ENCODE results near the gene PAGE5. TPM values are rescaled to one million over a fixed set of nuclear protein-coding genes. Genes with fewer than 3 reads are reported as not detected.

PAGE5 gene
- total RNA-seq, 2 experiments from 2014 or later, result not detected

GRCh38 chrX:55201930-55202579, 18.1 kb upstream of the PAGE5 start:
- H3K9me3 ChIP-seq (ENCODE audit: low read length), result no peaks in the 10 kb centered on the region
- POLR2A ChIA-PET, result no interaction called here
- TF ChIP-seq EZH2phosphoT487 (IDR thresholded peaks at IDR 0.05; ENCODE audit: borderline replicate concordance, low read depth, low read length) (no peak), CTCF (conservative IDR thresholded peaks at IDR 0.05; ENCODE audit: low read length) (no peak)
- H4K20me1 ChIP-seq (ENCODE audit: insufficient read depth, low read length), result no peaks in the 10 kb centered on the region
- no peak overlapping the region for H3K27ac ChIP-seq (ENCODE audit: low read depth, low read length, poor library complexity, severe bottlenecking)
- H3K4me1 ChIP-seq (ENCODE audit: insufficient read depth, low read length, poor library complexity, severe bottlenecking), result no peaks in the 10 kb centered on the region
- H3K36me3 ChIP-seq (ENCODE audit: insufficient read depth, low read length), result no peaks in the 10 kb centered on the region
- H2AFZ ChIP-seq (ENCODE audit: low read length), result no peak overlapping the region
- H3K4me2 ChIP-seq (ENCODE audit: low read length), result no peak overlapping the region
- DNase-seq (ENCODE audit: low spot score), result no peak
- no peak overlapping the region for H3K4me3 ChIP-seq (ENCODE audit: low read depth, low read length, poor library complexity, severe bottlenecking)
- CTCF ChIA-PET (ENCODE audit: unreplicated experiment), result no interaction called here
- H3K9me2 ChIP-seq (ENCODE audit: insufficient read depth, low read length), result no peaks in the 10 kb centered on the region
- BruUV-seq (replicated peaks), result no TSS peak
- intact Hi-C loops (cut with micrococcal nuclease; ENCODE audit: unreplicated experiment), result no loop called here
- no peaks in the 10 kb centered on the region for H3K79me2 ChIP-seq (ENCODE audit: insufficient read depth, low read depth, low read length)

GRCh38 chrX:55206162-55206941, 13.8 kb upstream of the PAGE5 start:
- BruUV-seq (replicated peaks), result no TSS peak
- no peaks in the 10 kb centered on the region for H3K4me1 ChIP-seq (ENCODE audit: insufficient read depth, low read length, poor library complexity, severe bottlenecking)
- H3K4me2 ChIP-seq (ENCODE audit: low read length), result no peak overlapping the region
- no peak overlapping the region for H2AFZ ChIP-seq (ENCODE audit: low read length)
- H3K9me2 ChIP-seq (ENCODE audit: insufficient read depth, low read length), result no peaks in the 10 kb centered on the region
- H3K9me3 ChIP-seq (ENCODE audit: low read length), result no peaks in the 10 kb centered on the region
- no peaks in the 10 kb centered on the region for H4K20me1 ChIP-seq (ENCODE audit: insufficient read depth, low read length)
- no peaks in the 10 kb centered on the region for H3K79me2 ChIP-seq (ENCODE audit: insufficient read depth, low read depth, low read length)
- POLR2A ChIA-PET, result no interaction called here
- intact Hi-C loops (cut with micrococcal nuclease; ENCODE audit: unreplicated experiment), result no loop called here
- H3K36me3 ChIP-seq (ENCODE audit: insufficient read depth, low read length), result no peaks in the 10 kb centered on the region
- TF ChIP-seq CTCF (conservative IDR thresholded peaks at IDR 0.05; ENCODE audit: low read length) (no peak), EZH2phosphoT487 (IDR thresholded peaks at IDR 0.05; ENCODE audit: borderline replicate concordance, low read depth, low read length) (no peak)
- no peak for DNase-seq (ENCODE audit: low spot score)
- no peak overlapping the region for H3K27ac ChIP-seq (ENCODE audit: low read depth, low read length, poor library complexity, severe bottlenecking)
- CTCF ChIA-PET (ENCODE audit: unreplicated experiment), result no interaction called here
- no peak overlapping the region for H3K4me3 ChIP-seq (ENCODE audit: low read depth, low read length, poor library complexity, severe bottlenecking)
